ENCODE results near the gene ZFAND5.

ZFAND5 gene

GRCh38 chr9:72349911-72350310, 15.1 kb downstream of the ZFAND5 start:
- Histone ChIP-seq H3K27me3 (ENCODE audit: control insufficient read depth, insufficient read depth, low read length) (no peaks in the 10 kb centered on the region), H3K79me2 (no peaks in the 10 kb centered on the region), H3K4me2 (ENCODE audit: low read length) (no peak overlapping the region), H2AFZ (no peak overlapping the region), H3K4me3 (ENCODE audit: low read depth, low read length) (no peak overlapping the region), H3K4me1 (no peaks in the 10 kb centered on the region), H3K9me3 (ENCODE audit: control insufficient read depth, low read length) (no peaks in the 10 kb centered on the region), H3K9ac (no peak overlapping the region), H3K36me3 (ENCODE audit: control insufficient read depth, insufficient read depth, low read length) (no peaks in the 10 kb centered on the region), H3K27ac (no peak overlapping the region)
- TF ChIP-seq, protein P1, sequence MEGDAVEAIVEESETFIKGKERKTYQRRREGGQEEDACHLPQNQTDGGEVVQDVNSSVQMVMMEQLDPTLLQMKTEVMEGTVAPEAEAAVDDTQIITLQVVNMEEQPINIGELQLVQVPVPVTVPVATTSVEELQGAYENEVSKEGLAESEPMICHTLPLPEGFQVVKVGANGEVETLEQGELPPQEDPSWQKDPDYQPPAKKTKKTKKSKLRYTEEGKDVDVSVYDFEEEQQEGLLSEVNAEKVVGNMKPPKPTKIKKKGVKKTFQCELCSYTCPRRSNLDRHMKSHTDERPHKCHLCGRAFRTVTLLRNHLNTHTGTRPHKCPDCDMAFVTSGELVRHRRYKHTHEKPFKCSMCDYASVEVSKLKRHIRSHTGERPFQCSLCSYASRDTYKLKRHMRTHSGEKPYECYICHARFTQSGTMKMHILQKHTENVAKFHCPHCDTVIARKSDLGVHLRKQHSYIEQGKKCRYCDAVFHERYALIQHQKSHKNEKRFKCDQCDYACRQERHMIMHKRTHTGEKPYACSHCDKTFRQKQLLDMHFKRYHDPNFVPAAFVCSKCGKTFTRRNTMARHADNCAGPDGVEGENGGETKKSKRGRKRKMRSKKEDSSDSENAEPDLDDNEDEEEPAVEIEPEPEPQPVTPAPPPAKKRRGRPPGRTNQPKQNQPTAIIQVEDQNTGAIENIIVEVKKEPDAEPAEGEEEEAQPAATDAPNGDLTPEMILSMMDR (IDR thresholded peaks at IDR 0.05): no peak

- Histone ChIP-seq H3K27me3 (ENCODE audit: control insufficient read depth, insufficient read depth, low read length) (no peaks in the 10 kb centered on the region), H3K9me3 (ENCODE audit: control insufficient read depth, low read length) (no peaks in the 10 kb centered on the region), H3K4me3 (ENCODE audit: low read depth, low read length) (no peak overlapping the region), H3K79me2 (no peaks in the 10 kb centered on the region), H3K27ac (no peak overlapping the region), H3K36me3 (ENCODE audit: control insufficient read depth, insufficient read depth, low read length) (no peaks in the 10 kb centered on the region), H2AFZ (no peak overlapping the region), H3K4me2 (ENCODE audit: low read length) (no peak overlapping the region), H3K4me1 (no peaks in the 10 kb centered on the region), H3K9ac (no peak overlapping the region)
- TF ChIP-seq, protein P1 (IDR thresholded peaks at IDR 0.05): no peak
Measured at GRCh38 chr9:72349240-72349639, 15.8 kb downstream of the ZFAND5 start.

- Histone ChIP-seq H3K9ac (no peak overlapping the region), H3K4me1 (no peaks in the 10 kb centered on the region), H2AFZ (no peak overlapping the region), H3K4me3 (ENCODE audit: low read depth, low read length) (no peak overlapping the region), H3K9me3 (ENCODE audit: control insufficient read depth, low read length) (no peaks in the 10 kb centered on the region), H3K36me3 (ENCODE audit: control insufficient read depth, insufficient read depth, low read length) (no peaks in the 10 kb centered on the region), H3K4me2 (ENCODE audit: low read length) (no peak overlapping the region), H3K27me3 (ENCODE audit: control insufficient read depth, insufficient read depth, low read length) (no peaks in the 10 kb centered on the region), H3K27ac (no peak overlapping the region), H3K79me2 (no peaks in the 10 kb centered on the region)
- TF ChIP-seq, protein P1 (IDR thresholded peaks at IDR 0.05): no peak
Measured at GRCh38 chr9:72346333-72346732, 18.7 kb downstream of the ZFAND5 start.

- Histone ChIP-seq H2AFZ (no peak overlapping the region), H3K4me3 (ENCODE audit: low read depth, low read length) (no peak overlapping the region), H3K27ac (no peak overlapping the region), H3K9me3 (ENCODE audit: control insufficient read depth, low read length) (no peaks in the 10 kb centered on the region), H3K27me3 (ENCODE audit: control insufficient read depth, insufficient read depth, low read length) (no peaks in the 10 kb centered on the region), H3K36me3 (ENCODE audit: control insufficient read depth, insufficient read depth, low read length) (no peaks in the 10 kb centered on the region), H3K4me2 (ENCODE audit: low read length) (no peak overlapping the region), H3K79me2 (no peaks in the 10 kb centered on the region), H3K4me1 (no peaks in the 10 kb centered on the region), H3K9ac (no peak overlapping the region)
- TF ChIP-seq, protein P1 (IDR thresholded peaks at IDR 0.05): no peak
Measured at GRCh38 chr9:72338631-72339030, 26.4 kb downstream of the ZFAND5 start.

DNA sequence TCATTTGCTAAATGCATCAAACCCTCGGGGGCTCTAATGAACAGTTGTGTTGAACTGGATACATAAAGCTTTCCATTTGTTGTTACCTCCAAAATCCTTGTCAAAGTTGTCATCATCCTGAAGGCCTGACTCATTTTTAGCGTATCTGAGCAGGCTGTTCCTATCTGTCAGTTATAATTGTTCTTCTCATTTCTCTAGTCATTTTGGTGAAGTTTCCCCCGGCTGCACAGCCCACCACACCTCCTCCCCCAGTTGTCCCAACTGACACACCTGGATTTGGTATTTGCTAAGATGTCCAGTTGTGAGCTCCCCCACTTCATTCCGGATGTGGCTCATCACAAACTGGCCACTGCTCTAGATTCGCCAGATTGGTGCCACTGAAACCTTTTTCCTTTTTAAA, 27.7 kb downstream of the ZFAND5 start:
- no peaks in the 10 kb centered on the region for H3K4me1 ChIP-seq
- H3K27ac ChIP-seq: no peak overlapping the region
- no peak overlapping the region for H3K9ac ChIP-seq
- H3K4me3 ChIP-seq (ENCODE audit: low read depth, low read length): no peak overlapping the region
- no peak overlapping the region for H2AFZ ChIP-seq
- H3K4me2 ChIP-seq (ENCODE audit: low read length): no peak overlapping the region
- TF ChIP-seq, protein P1 (IDR thresholded peaks at IDR 0.05): no peak
- no peaks in the 10 kb centered on the region for H3K9me3 ChIP-seq (ENCODE audit: control insufficient read depth, low read length)
- H3K36me3 ChIP-seq (ENCODE audit: control insufficient read depth, insufficient read depth, low read length): no peaks in the 10 kb centered on the region
- no peaks in the 10 kb centered on the region for H3K27me3 ChIP-seq (ENCODE audit: control insufficient read depth, insufficient read depth, low read length)
- no peaks in the 10 kb centered on the region for H3K79me2 ChIP-seq
